ENCODE data around the gene ANP32E. TPM values are rescaled to one million over a fixed set of nuclear protein-coding genes. Genes with fewer than 3 reads are reported as not detected.

ANP32E gene
- total and polyA plus RNA-seq, 2 experiments from 2014 or later: 20.0 to 26.1 TPM

DNA sequence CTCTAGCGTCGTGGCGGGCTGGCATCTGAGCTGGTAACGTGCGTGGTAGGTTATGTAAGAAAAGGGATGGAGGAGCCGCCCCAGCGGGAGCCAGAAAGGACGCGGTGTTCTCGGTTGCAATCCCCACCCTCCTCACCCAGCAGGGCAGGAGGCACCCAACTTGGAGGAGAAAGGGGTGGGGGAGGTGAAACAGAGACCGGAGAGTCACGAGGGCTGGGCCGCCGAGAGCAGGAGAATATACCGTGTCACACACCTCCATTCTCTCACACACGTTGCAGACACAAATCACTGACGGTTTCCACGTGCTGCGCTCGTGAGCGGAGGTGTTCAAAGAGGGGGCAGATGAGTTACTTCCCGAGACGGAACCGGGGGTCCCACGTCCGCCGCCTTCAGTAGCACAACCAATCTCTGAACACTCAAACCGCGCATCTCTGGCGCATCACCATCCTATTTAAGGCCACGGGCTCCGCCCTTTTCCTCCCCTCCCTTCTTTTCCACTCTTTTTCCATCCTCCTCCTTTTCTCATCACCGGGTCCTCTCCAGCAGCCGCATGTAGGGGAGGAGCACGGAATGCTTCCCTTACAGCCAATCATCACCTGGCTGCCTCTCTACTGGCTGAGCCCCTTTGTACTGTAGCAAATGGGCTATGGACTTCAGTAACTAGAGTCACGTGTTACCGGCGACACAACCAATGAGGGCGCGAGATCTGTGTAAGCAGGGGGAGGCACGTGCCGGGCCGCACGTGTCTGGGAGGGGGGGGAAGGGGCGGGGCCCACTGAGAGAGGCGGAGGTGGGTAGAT, 46.0 kb upstream of the ANP32E start, which contains the start of gene CIART:
Gene CIART, plus strand, starts transcription at position 797 of the 800 bp plus-strand sequence. CDS start 714 bp downstream, outside the sequence.
- Histone ChIP-seq H3K27me3 (no peaks in the 10 kb centered on the region), H3K9me2 (replicated peaks; ENCODE audit: insufficient read depth) (no peaks in the 10 kb centered on the region), H2AFZ (peak within 1 kb of the TSS; percentile 75), H3K79me2 (no peaks in the 10 kb centered on the region), H3K4me2 (peak within 1 kb of the TSS; percentile 84), H4K20me1 (ENCODE audit: insufficient read depth, poor library complexity, severe bottlenecking) (no peaks in the 10 kb centered on the region), H3K9me3 (ENCODE audit: low read depth) (no peaks in the 10 kb centered on the region), H3K27ac (peak within 1 kb of the TSS; percentile 87), H3K4me1 (ENCODE audit: insufficient read depth) (no peaks in the 10 kb centered on the region), H3K36me3 (replicated peaks; ENCODE audit: insufficient read depth, low read depth) (no peaks in the 10 kb centered on the region), H3K4me3 (peak within 1 kb of the TSS; percentile 34)
- TF ChIP-seq, protein P1, sequence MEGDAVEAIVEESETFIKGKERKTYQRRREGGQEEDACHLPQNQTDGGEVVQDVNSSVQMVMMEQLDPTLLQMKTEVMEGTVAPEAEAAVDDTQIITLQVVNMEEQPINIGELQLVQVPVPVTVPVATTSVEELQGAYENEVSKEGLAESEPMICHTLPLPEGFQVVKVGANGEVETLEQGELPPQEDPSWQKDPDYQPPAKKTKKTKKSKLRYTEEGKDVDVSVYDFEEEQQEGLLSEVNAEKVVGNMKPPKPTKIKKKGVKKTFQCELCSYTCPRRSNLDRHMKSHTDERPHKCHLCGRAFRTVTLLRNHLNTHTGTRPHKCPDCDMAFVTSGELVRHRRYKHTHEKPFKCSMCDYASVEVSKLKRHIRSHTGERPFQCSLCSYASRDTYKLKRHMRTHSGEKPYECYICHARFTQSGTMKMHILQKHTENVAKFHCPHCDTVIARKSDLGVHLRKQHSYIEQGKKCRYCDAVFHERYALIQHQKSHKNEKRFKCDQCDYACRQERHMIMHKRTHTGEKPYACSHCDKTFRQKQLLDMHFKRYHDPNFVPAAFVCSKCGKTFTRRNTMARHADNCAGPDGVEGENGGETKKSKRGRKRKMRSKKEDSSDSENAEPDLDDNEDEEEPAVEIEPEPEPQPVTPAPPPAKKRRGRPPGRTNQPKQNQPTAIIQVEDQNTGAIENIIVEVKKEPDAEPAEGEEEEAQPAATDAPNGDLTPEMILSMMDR (IDR thresholded peaks at IDR 0.05; ENCODE audit: poor library complexity): no peak
- no peak for TF ChIP-seq EZH2 (IDR thresholded peaks at IDR 0.05; ENCODE audit: borderline replicate concordance)
- TF ChIP-seq EZH2phosphoT487 (IDR thresholded peaks at IDR 0.05; ENCODE audit: low read depth, severe bottlenecking, unreplicated experiment): no peak
- DNase-seq (ENCODE audit: low spot score): peak; percentile 96
- 9% methylated on average over 40 of the region's 46 CpGs for WGBS (ENCODE audit: low lambda C conversion rate, missing lambda C conversion rate)

DNA sequence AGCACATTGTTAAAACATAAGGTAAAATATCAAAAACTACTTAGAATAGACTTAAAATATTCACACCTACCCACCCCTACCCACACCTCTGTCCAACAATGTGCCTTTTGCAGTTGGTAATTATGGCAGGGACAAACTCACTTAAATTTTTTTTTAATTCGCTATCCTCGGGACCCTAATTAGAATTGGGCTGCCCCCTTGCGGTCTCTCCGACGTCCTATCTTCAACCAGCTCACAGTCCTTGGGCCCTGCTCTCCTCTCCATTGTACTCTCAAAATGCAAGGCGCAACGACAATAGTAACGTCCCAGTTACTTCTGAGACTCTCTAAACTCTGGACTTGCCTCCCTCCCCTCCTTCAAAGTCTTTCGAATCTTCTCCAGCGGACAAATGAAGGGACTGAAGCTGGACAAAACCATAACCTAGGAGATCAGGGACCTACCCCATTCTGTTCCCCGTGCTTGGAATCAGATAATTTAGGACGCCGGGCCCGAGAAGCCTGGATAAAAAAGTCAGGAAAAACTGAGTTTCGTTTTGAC, 45.4 kb upstream of the ANP32E start:
- TF ChIP-seq, protein P1 (IDR thresholded peaks at IDR 0.05; ENCODE audit: poor library complexity): peak; percentile 64
- TF ChIP-seq EZH2phosphoT487 (IDR thresholded peaks at IDR 0.05; ENCODE audit: low read depth, severe bottlenecking, unreplicated experiment): no peak
- TF ChIP-seq EZH2 (IDR thresholded peaks at IDR 0.05; ENCODE audit: borderline replicate concordance): no peak
- WGBS (ENCODE audit: low lambda C conversion rate, missing lambda C conversion rate): 5% methylated on average over 15 of the region's 15 CpGs
- peak overlapping the region; percentile 75 for H2AFZ ChIP-seq

DNA sequence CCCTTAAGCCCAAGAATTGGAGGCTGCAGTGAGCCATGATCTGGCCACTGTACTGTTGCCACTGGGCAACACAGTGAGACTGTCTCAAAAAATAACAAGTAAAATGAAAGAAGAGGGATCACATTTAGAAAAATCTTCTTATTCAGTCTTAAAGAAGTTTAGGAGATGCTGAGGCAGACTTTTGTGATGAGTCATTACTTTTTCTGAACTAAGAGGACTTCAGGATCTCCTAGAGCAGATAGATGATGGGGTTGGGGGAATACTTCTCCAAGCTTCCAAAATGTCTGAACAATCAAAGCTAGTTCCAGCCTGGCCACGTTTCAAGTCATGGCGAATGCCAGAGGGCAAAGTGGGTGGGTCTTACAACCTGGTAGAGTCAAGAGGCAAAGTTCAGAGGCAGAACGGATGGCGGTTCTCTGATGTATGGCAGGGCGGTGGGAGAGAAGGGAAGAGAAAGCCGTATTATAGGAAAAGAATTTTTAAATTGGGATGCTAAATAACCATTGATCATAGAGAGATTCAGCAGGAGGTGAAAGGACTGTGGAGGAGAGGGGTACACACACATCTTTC, 44.3 kb upstream of the ANP32E start:
- no peak overlapping the region for H3K27ac ChIP-seq
- H3K4me3 ChIP-seq: no peak overlapping the region
- 82% methylated on average over 6 of the region's 6 CpGs for whole genome bisulfite sequencing (ENCODE audit: low lambda C conversion rate, missing lambda C conversion rate)
- H4K20me1 ChIP-seq (ENCODE audit: insufficient read depth, poor library complexity, severe bottlenecking): no peaks in the 10 kb centered on the region
- no peaks in the 10 kb centered on the region for H3K27me3 ChIP-seq
- no peaks in the 10 kb centered on the region for H3K36me3 ChIP-seq (replicated peaks; ENCODE audit: insufficient read depth, low read depth)
- TF ChIP-seq, protein P1 (IDR thresholded peaks at IDR 0.05; ENCODE audit: poor library complexity): no peak
- TF ChIP-seq EZH2phosphoT487 (IDR thresholded peaks at IDR 0.05; ENCODE audit: low read depth, severe bottlenecking, unreplicated experiment) (no peak), EZH2 (IDR thresholded peaks at IDR 0.05; ENCODE audit: borderline replicate concordance) (no peak)
- H3K9me2 ChIP-seq (replicated peaks; ENCODE audit: insufficient read depth): no peaks in the 10 kb centered on the region
- no peaks in the 10 kb centered on the region for H3K4me1 ChIP-seq (ENCODE audit: insufficient read depth)
- DNase-seq (ENCODE audit: low spot score): no peak
- peak overlapping the region; percentile 84 for H3K4me2 ChIP-seq
- H3K9me3 ChIP-seq (ENCODE audit: low read depth): no peaks in the 10 kb centered on the region
- H2AFZ ChIP-seq: no peak overlapping the region
- no peaks in the 10 kb centered on the region for H3K79me2 ChIP-seq

More for the DNA sequence above, 45.4 kb upstream of the ANP32E start:
- no peaks in the 10 kb centered on the region for H3K4me1 ChIP-seq (ENCODE audit: insufficient read depth)
- H3K9me2 ChIP-seq (replicated peaks; ENCODE audit: insufficient read depth): no peaks in the 10 kb centered on the region
- peak overlapping the region; percentile 87 for H3K27ac ChIP-seq
- peak overlapping the region; percentile 84 for H3K4me2 ChIP-seq
- no peaks in the 10 kb centered on the region for H4K20me1 ChIP-seq (ENCODE audit: insufficient read depth, poor library complexity, severe bottlenecking)
- H3K27me3 ChIP-seq: no peaks in the 10 kb centered on the region
- H3K9me3 ChIP-seq (ENCODE audit: low read depth): no peaks in the 10 kb centered on the region
- no peaks in the 10 kb centered on the region for H3K79me2 ChIP-seq
- peak overlapping the region; percentile 15 for H3K4me3 ChIP-seq
- peak; percentile 79 for DNase-seq (ENCODE audit: low spot score)
- H3K36me3 ChIP-seq (replicated peaks; ENCODE audit: insufficient read depth, low read depth): no peaks in the 10 kb centered on the region

Data from hepatocyte (in vitro differentiated cells).